HG03066 (cell line): Measurements from ENCODE around the gene CNPY4.

Experiments used
- ATAC-seq: cut with Tn5 transposase; IDR thresholded peaks from one replicate; pipeline ENCODE4 v1.9.1; 2021; ENCODE audit warnings: low read depth; ENCODE audit not compliant: unreplicated experiment

CNPY4 gene

GRCh38 chr7:100091411-100092181 lies 27.8 kb upstream of the CNPY4 start:
- ATAC-seq, result no peak

GRCh38 chr7:100093054-100093453 lies 26.4 kb upstream of the CNPY4 start:
- ATAC-seq, result no peak

DNA sequence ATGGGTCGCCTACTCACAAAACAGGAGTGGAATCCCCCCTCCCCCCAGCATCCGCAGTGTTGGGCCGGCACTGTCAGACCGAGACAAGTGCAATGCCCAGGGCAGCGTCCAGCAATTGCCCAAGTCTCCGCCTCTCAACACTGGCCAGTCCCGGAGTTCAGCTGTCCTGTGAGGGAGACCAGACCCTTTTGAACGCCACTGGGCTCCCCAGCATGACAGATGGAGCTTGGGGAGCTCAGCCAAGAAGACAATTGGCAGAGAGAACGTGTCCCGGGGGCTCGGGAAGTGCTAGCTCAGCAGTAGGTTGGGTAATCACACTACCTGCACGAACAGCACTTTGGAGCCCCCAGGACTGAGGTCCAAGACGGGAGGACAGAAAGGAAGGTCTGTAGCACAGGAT lies 25.9 kb upstream of the CNPY4 start:
- ATAC-seq, result no peak

DNA sequence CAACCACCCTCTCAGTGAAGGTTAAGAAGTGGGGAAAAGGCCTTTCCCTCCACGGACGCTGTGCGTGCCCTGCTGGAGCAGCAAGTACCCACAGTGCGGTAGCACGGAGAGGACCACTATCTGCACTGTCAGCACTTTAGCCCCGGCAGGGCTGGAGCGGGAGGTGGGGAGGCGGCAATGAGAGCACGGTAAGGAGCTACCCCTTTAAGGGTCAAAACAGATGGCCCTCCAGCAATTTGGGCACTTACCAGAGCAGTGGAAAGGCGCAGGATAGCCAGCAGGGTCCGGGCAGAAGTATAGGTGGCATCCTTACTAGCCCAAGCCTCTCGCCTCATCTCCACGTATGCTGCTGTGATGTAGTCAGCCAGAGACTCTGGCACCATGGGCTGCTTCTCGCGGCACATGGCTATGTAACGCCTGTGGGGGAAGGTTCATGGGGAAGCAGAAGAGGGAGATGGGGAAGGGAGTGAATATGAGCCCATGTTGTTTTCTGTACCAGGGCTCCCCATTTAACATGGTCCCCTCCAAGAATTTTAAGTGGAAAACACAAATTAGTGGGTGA lies 25.4 kb upstream of the CNPY4 start:
- no peak for ATAC-seq

DNA sequence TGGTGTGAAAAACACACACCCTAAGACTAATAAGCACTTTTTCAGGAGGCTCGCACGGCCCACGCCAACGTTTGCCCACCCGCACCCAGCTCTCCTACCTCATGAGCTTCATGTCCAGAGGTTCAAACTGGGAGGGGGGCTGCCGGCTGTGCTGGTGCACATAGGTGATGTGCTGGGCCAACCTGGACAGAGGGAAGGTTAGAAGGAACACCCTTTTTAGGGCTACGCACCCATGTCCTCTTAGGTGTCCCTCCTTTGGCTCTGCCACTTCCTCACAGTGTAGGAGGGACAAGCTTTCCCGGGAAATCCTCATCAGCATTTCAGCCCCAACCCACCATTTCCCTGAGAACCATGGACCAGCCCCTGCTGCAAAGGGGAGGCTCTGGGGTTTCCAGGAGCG lies 24.1 kb upstream of the CNPY4 start:
- no peak for ATAC-seq

GRCh38 chr7:100095704-100096103 lies 23.7 kb upstream of the CNPY4 start:
- no peak for ATAC-seq

DNA sequence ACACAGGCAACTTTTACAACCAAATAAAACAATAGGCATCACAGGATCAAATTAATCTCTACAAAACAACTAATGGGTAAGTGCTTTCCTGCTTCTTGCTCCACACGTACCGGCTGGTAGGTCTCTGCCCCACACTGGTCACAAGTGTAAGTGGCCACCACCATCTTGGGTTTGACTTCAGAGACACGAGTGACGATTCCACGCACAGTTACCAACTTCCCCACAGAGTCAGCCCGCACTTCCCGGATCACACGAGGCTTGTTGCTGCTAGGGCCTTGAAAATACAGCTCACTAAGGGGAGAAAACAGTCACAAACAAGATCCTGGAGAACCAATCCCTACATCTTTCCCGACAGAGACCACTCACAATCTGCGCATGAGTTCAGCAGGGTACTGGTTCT lies 20.5 kb upstream of the CNPY4 start:
- ATAC-seq, result no peak

GRCh38 chr7:100099452-100099851 lies 20.0 kb upstream of the CNPY4 start:
- ATAC-seq, result no peak

GRCh38 chr7:100100420-100101015 lies 18.9 kb upstream of the CNPY4 start:
- ATAC-seq, result peak; percentile 63

- ATAC-seq, result peak; percentile 84
Observed at GRCh38 chr7:100101016-100101862, 18.2 kb upstream of the CNPY4 start, which contains the start of the genes AP4M1 and MCM7. Gene AP4M1, plus strand, starts transcription at chr7:100101643. Its CDS starts 72 bp downstream, at chr7:100101715. Gene MCM7, minus strand, starts transcription at chr7:100101397. Its CDS starts 103 bp downstream, at chr7:100101294.

DNA sequence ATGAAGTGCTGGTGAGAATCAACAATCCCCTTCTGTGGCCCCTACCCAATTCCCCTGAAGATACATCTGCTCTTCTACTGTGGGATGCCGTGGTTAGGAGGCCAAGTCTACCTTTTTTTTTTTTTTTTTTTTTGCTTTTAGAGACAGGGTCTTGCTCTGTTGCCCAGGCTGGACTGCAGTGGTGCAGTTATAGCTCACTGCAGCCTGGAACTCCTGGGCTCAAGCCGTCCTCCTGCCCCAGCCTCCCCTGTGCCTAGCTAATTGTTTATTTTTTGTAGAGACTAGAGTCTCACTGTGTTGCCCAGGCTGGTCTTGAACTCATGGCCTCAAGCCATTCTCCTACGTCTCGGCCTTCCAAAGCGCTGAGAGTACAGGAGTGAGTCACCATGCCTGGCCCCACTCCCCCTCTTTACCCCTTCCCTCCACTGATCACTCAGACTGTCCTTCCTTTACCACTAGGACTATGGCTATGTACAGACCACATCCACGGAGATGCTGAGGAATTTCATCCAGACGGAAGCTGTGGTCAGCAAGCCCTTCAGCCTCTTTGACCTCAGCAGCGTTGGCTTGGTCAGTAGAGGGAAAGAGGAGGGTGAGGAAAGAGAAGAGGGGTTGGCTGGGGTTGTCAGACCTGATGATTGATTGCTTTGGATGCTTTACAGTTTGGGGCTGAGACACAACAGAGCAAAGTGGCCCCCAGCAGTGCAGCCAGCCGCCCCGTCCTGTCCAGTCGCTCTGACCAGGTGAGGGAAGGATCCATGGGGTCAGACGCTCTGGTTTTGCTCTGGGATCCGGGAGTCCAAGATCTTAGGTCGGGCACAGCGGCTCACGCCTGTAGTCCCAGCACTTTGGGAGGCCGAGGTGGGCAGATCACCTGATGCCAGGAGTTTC lies 16.2 kb upstream of the CNPY4 start:
- no peak for ATAC-seq

DNA sequence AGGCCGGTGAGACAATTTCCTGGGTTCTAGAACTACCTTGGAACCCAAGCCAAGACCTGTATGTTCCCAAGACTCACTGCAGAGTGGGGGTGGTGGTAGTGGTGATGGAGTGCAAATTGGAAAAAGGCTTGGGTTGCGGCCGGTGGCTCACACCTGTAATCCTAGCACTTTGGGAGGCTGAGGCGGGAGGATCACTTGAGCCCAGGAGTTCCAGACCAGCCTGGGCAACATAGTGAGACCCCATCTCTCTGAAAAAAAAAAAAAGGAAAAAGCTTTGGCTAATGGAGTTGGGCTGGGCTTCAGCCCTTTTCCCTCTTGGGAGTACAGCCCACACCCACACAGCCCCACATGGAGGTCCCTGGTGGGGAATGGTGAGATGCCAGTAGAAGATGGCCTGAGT lies 13.9 kb upstream of the CNPY4 start:
- no peak for ATAC-seq

- ATAC-seq, result no peak
Observed at GRCh38 chr7:100106633-100107032, 12.8 kb upstream of the CNPY4 start.

DNA sequence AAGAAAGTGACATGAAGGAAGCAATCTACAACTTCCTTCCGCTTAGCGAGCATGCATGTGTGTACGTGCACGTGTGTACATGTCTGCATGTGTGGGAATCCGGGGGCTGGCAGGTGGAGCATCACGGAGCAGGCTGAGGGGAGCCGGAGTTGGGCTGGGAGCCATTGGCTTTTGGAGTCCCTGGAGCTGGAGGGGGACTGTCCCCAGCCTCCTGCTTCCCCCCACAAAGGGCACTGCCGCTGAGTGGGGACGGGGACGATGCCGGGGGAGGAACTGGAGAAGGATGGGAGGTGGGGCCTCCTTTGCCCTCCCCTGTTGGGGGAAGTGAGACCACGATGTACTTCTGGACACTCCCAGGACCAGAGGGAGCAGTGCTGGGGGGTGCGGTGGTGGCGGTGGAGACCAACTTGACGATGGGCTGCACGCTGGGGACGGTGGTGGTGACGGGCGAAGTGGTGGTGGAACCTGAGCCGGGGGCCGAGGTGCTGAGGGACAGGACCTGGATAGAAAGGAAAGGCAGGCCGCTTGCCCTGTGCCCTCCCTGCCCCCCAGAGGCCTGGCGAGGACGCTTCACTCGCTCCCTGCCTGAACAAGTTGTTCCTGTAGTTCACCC lies 12.2 kb upstream of the CNPY4 start:
- ATAC-seq, result no peak

DNA sequence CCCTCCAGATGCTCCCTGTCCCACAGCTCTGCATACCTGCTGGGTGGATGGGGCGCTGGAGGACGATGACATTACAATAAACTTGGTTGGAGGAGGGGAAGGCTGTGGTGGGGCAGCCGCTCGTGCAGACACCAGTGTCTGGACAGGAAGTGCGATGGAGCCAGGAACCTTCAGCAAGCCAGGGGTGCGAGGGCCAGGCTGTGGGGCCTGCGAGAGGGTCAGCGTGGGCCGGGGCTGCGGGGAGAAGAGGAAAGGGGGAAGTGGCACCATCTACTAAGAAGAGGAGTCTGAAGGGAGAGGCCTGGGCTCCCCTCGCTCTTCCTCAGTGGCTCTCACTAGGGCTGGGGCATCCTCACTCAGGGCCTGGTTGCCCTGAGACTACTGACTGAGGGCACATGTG lies 11.5 kb upstream of the CNPY4 start:
- no peak for ATAC-seq

GRCh38 chr7:100109521-100110163 lies 9.8 kb upstream of the CNPY4 start:
- no peak for ATAC-seq

DNA sequence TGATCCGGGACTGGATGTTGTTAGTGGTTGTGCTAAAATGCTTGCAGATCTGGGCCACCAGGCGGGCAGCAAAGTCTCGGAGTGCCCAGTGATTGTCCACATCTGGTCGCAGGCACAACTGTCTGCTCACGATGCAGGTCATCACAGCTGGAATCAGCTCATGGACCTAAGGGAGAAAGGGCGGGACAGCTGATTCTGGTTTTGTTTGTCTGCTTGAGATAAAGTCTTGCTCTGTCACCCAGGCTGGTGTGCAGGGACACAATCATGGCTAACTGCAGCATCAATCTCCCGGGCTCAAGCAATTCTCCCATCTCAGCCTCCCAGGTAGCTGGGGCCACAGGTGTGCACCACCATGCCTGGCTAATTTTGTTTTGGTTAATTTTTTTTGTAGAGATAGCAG lies 8.3 kb upstream of the CNPY4 start:
- ATAC-seq, result no peak

DNA sequence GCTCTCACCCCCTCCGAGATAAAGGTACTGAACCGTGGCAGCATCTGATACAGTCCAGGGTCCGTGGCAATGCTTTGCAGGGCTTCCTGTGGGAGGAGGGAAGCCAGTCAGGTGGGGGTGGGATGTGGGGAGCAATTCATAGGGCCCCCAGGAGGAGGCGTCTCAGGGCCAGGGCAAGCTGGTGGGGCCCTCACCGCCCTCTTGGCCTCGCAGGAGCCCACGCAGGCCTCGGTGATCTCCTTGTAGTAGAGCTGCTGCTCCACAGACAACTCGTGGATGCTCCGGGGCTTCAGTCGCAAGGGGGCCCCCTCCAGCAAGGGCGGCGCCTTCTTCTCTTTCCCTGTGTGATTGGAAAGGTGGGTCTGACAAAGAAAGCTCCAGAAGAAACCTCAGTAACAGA lies 7.5 kb upstream of the CNPY4 start:
- ATAC-seq, result no peak

DNA sequence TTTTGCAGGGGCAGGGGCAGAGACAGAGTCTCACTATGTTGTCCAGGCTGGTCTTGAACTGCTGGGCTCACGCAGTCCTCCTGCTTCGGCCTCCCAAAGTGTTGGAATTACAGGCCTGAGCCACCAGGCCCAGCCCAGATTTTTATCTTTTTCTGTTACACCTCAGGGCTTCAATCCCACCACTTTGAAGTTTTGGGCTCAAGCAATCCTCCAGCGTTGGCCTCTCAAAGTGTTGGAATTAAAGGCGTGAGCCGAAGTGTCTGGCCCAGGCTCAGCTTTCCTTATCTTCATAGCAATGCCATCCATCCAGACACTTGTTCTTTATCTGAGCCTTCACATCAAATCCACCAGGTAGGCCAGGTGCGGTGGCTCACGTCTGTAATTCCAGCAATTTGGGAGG lies 4.4 kb upstream of the CNPY4 start:
- no peak for ATAC-seq
